Neuronal stem cell (in vitro differentiated cells): ENCODE data around the gene BIN2.

Source experiments
- DNase-seq: peaks from one replicate; pipeline ENCODE4 v3.0.0-alpha.2; 2013; ENCODE audit warnings: low spot score
- H2AFZ ChIP-seq: one replicate; pipeline ENCODE4 v1.6.1; 2013; ENCODE audit warnings: mild to moderate bottlenecking, low read length, inconsistent platforms
- H2AK5ac ChIP-seq: 2 replicates; pipeline ENCODE4 v1.6.1; 2013; ENCODE audit warnings: low read depth, mild to moderate bottlenecking, inconsistent platforms, low read length, moderate library complexity, mixed read lengths
- H2BK120ac ChIP-seq: 2 replicates; pipeline ENCODE4 v1.6.1; 2013; ENCODE audit warnings: low read depth, mild to moderate bottlenecking, inconsistent platforms, low read length, moderate library complexity, mixed read lengths
- H2BK12ac ChIP-seq: one replicate; pipeline ENCODE4 v1.6.1; 2013; ENCODE audit warnings: low read length, inconsistent platforms
- H2BK15ac ChIP-seq: 2 replicates; pipeline ENCODE4 v1.6.1; 2013; ENCODE audit warnings: mild to moderate bottlenecking, low read length, inconsistent platforms, mixed read lengths
- H2BK5ac ChIP-seq: one replicate; pipeline ENCODE4 v1.6.1; 2013; ENCODE audit warnings: inconsistent platforms, mild to moderate bottlenecking, low read length, moderate library complexity
- H3K14ac ChIP-seq: one replicate; pipeline ENCODE4 v1.6.1; 2013; ENCODE audit warnings: low read length, inconsistent platforms
- H3K18ac ChIP-seq: 2 replicates; pipeline ENCODE4 v1.6.1; 2013; ENCODE audit warnings: low read length, inconsistent platforms
- H3K23ac ChIP-seq: 2 replicates; pipeline ENCODE4 v1.6.1; 2013; ENCODE audit warnings: low read depth, mild to moderate bottlenecking, mixed read lengths, low read length, inconsistent platforms; ENCODE audit not compliant: poor library complexity
- H3K27ac ChIP-seq: replicated peaks from 3 replicates; pipeline ENCODE4 v1.5.1; 2013; ENCODE audit warnings: low read length, inconsistent platforms
- H3K27me3 ChIP-seq, 3 experiments: 2 replicates each; pipeline ENCODE4 v1.6.1; 2013; ENCODE audit warnings: low read length in 3 of 3, mild to moderate bottlenecking in 2 of 3, inconsistent platforms in 1 of 3, low read depth in 1 of 3, mixed read lengths in 1 of 3, moderate library complexity in 1 of 3; ENCODE audit not compliant: control insufficient read depth in 3 of 3, insufficient read depth in 3 of 3
- H3K36me3 ChIP-seq, 2 donors: replicated peaks in 1 of 2; 2 replicates each; pipeline ENCODE4 v1.6.1; 2013; ENCODE audit warnings: low read length in 2 of 2; ENCODE audit not compliant: control insufficient read depth in 2 of 2, insufficient read depth in 2 of 2
- H3K4ac ChIP-seq: 2 replicates; pipeline ENCODE4 v1.6.1; 2013; ENCODE audit warnings: inconsistent platforms, mild to moderate bottlenecking, low read length, moderate library complexity
- H3K4me1 ChIP-seq, 2 donors: 1 replicate in 1 of 2; 2 replicates in 1 of 2; pipeline ENCODE4 v1.6.1; 2013; ENCODE audit warnings: low read length in 2 of 2, low read depth in 1 of 2; ENCODE audit not compliant: control insufficient read depth in 2 of 2, insufficient read depth in 1 of 2
- H3K4me2 ChIP-seq: one replicate; pipeline ENCODE4 v1.6.1; 2013; ENCODE audit warnings: mild to moderate bottlenecking, low read length, inconsistent platforms; ENCODE audit not compliant: insufficient read depth, poor library complexity, severe bottlenecking
- H3K4me3 ChIP-seq, 2 donors: 2 replicates each; pipeline ENCODE4 v1.5.1; 2013; ENCODE audit warnings: low read length in 2 of 2, mild to moderate bottlenecking in 2 of 2, inconsistent platforms in 1 of 2, moderate library complexity in 1 of 2
- H3K79me1 ChIP-seq: one replicate; pipeline ENCODE4 v1.6.1; 2013; ENCODE audit warnings: low read depth, mild to moderate bottlenecking, inconsistent platforms, low read length, moderate library complexity
- H3K9ac ChIP-seq: one replicate; pipeline ENCODE4 v1.6.1; 2013; ENCODE audit warnings: mild to moderate bottlenecking, low read depth, low read length, inconsistent platforms; ENCODE audit not compliant: poor library complexity
- H3K9me3 ChIP-seq, 2 donors: replicated peaks in 1 of 2; 2 replicates each; pipeline versions ENCODE3 to v1.6.1; 2013; ENCODE audit warnings: low read length in 2 of 2, mild to moderate bottlenecking in 2 of 2, inconsistent platforms in 1 of 2, low read depth in 1 of 2, mixed read lengths in 1 of 2, moderate library complexity in 1 of 2; ENCODE audit not compliant: control insufficient read depth in 2 of 2, insufficient read depth in 1 of 2
- H4K8ac ChIP-seq: one replicate; pipeline ENCODE4 v1.6.1; 2013; ENCODE audit warnings: low read depth, mild to moderate bottlenecking, inconsistent platforms, low read length, moderate library complexity
- H4K91ac ChIP-seq: one replicate; pipeline ENCODE4 v1.6.1; 2013; ENCODE audit warnings: low read length, low read depth, mild to moderate bottlenecking, inconsistent platforms; ENCODE audit not compliant: poor library complexity
- WGBS, 2 donors: extraction: QIAGEN DNeasy Blood & Tissue Kit; methylation state at CpG; one replicate each; pipeline ENCODE4 v1.1.7; 2013; ENCODE audit warnings: missing lambda C conversion rate in 2 of 2, mixed read lengths in 1 of 2; ENCODE audit not compliant: insufficient read length in 2 of 2, insufficient replicate concordance in 1 of 2; ENCODE audit errors: extremely low coverage in 2 of 2; 5-methylcytosine and 5-hydroxymethylcytosine counted together

BIN2 gene

DNA sequence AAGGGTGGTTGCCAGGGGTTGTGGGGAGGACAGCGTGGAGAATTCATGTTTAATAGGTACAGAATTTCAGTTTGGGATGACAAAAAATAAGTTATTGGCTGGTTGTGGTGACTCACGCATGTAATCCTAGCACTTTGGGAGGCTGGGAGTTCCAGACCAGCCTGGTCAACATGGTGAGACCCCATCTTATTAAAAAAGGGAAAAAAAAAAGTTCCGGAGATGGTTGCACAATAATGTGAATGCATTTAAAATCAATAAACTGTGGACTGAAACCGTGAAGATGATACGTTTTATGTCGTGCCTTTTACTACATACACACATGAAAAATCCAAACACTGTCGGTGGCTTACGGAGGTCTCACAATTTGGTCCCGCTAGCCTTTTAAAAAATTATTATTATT, 46.7 kb upstream of the BIN2 start:
- Histone ChIP-seq H3K18ac (no peak overlapping the region), H2BK12ac (no peak overlapping the region), H3K9ac (no peak overlapping the region), H3K79me1 (no peaks in the 10 kb centered on the region), H3K4me2 (no peak overlapping the region), H2AFZ (no peak overlapping the region), H3K4ac (no peak overlapping the region), H3K27ac (no peak overlapping the region), H2AK5ac (no peak overlapping the region), H4K8ac (no peak overlapping the region), H3K27me3 (peaks cover 0 to 31% (median 11%) of the 10 kb centered on the region in 3 experiments), H2BK5ac (no peak overlapping the region), H3K36me3 (no peaks in the 10 kb centered on the region), H3K4me3 (no peak overlapping the region), H3K9me3 (peaks cover 0 to 4% of the 10 kb centered on the region in 2 donors), H2BK120ac (no peak overlapping the region), H3K23ac (no peak overlapping the region), H3K4me1 (peaks cover 4 to 7% of the 10 kb centered on the region in 2 donors), H2BK15ac (no peak overlapping the region), H3K14ac (no peak overlapping the region), H4K91ac (no peak overlapping the region)
- WGBS, 2 donors: no CpG with 5 or more reads among the region's 9 CpGs
- no peak for DNase-seq

DNA sequence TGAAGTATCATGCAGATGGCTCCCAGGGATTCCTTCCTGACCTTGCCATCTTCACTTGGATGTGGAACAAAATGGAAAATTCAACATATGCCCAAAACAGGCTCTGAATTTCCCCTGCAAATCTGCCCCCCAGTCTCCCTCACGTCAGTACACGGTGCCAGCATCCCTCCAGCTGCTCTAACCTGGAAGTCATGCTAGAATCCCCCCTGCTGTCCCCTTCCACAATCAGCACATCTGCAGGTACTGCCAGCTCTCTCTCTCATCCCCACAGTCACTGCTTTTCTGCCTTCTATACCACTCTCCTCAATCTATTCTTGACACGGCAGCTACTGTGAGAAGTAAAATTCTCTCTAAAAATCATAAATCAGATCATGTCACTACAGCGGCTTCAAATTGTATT, 45.6 kb upstream of the BIN2 start:
- peaks cover 4 to 7% of the 10 kb centered on the region in 2 donors for H3K4me1 ChIP-seq
- no peak overlapping the region for H2AK5ac ChIP-seq
- no peak overlapping the region for H2BK12ac ChIP-seq
- DNase-seq: no peak
- H2BK15ac ChIP-seq: no peak overlapping the region
- H4K91ac ChIP-seq: no peak overlapping the region
- no peak overlapping the region for H3K18ac ChIP-seq
- H4K8ac ChIP-seq: no peak overlapping the region
- peaks cover 0 to 28% (median 14%) of the 10 kb centered on the region in 3 experiments for H3K27me3 ChIP-seq
- no peak overlapping the region for H3K14ac ChIP-seq
- H3K79me1 ChIP-seq: no peaks in the 10 kb centered on the region
- peaks cover 0 to 4% of the 10 kb centered on the region in 2 donors for H3K9me3 ChIP-seq
- H3K4me2 ChIP-seq: no peak overlapping the region
- no peak overlapping the region for H3K27ac ChIP-seq
- no peak overlapping the region for H3K9ac ChIP-seq
- H2BK120ac ChIP-seq: no peak overlapping the region
- H3K4ac ChIP-seq: no peak overlapping the region
- WGBS, 2 donors: no CpG with 5 or more reads among the region's 4 CpGs
- no peak overlapping the region for H3K23ac ChIP-seq
- no peak overlapping the region for H3K4me3 ChIP-seq
- no peak overlapping the region for H2BK5ac ChIP-seq
- no peaks in the 10 kb centered on the region for H3K36me3 ChIP-seq
- no peak overlapping the region for H2AFZ ChIP-seq

DNA sequence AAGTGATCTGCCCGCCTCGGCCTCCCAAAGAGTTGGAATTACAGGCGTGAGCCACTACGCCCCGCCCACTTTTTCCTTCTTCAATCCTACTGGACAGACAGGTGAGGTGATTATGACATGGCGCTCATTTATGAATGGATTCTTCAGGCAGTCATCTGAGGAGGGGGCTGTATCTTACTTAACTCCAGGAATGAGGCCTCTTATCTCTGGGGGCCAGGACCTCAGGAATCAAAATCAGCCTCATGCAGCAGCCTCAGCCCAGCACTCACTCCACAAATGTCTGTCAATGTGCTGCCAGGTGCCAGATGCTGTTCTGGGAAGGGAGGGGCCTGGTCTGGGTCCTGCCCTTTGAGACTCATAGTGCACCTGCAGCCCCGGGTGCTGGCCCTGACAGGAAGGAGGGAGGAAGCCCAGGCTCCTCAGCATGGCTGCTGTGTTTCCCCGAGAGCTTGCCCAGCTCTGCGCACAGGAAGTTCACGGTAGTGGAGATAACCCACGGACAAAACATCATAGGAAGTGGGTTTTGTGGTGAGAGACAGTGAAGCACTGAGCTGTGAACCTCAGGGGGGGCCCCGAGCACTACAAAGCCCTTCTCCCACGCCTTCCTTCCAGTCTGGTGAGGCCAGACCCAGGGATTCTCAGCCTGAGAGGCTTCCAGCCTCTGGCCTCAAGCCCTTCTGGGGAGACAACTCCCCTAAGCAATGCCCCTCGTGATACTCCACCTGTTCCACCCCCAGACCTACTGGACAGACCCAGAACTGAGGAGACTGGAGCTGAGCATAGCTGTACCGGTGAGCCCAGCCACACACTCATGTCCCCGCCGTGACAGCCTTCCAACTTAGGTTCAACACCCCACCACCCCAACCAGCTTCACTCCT, 44.9 kb upstream of the BIN2 start:
- no peak overlapping the region for H3K4ac ChIP-seq
- WGBS, 2 donors: no CpG with 5 or more reads among the region's 17 CpGs
- H3K27me3 ChIP-seq: peaks cover 0 to 22% (median 20%) of the 10 kb centered on the region in 3 experiments
- H3K36me3 ChIP-seq: no peaks in the 10 kb centered on the region
- no peaks in the 10 kb centered on the region for H3K79me1 ChIP-seq
- H2AK5ac ChIP-seq: no peak overlapping the region
- DNase-seq: no peak
- no peak overlapping the region for H3K14ac ChIP-seq
- H2BK15ac ChIP-seq: no peak overlapping the region
- H4K91ac ChIP-seq: no peak overlapping the region
- H2AFZ ChIP-seq: peak overlapping the region; percentile 64
- H2BK12ac ChIP-seq: no peak overlapping the region
- no peak overlapping the region for H3K23ac ChIP-seq
- H2BK120ac ChIP-seq: no peak overlapping the region
- H2BK5ac ChIP-seq: no peak overlapping the region
- no peak overlapping the region for H3K27ac ChIP-seq
- no peak overlapping the region for H4K8ac ChIP-seq
- peaks cover 4 to 7% of the 10 kb centered on the region in 2 donors for H3K4me1 ChIP-seq
- no peak overlapping the region for H3K18ac ChIP-seq
- H3K4me2 ChIP-seq: no peak overlapping the region
- H3K4me3 ChIP-seq: no peak overlapping the region
- no peak overlapping the region for H3K9ac ChIP-seq
- H3K9me3 ChIP-seq: peaks cover 0 to 4% of the 10 kb centered on the region in 2 donors

DNA sequence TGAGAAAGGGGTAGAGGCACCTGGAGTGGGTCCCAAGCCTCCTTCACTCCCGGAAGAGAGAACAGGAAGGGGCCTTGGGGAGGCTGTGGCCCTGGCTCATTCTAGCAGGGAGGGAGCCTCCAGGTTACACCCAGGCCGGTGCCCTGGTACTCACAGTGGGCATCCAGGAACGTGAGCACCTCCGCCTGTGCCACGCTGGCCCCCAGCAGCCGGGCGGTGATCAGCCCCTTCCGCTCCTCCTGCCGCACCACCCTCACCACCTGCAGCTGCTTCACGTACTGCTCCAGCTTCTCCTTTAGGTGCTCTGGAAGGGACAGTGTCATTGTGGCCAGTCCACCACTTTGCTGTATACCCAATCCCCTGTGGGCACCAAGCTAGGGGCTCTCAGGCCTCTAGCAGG, 41.3 kb upstream of the BIN2 start:
- H3K14ac ChIP-seq: no peak overlapping the region
- H3K4ac ChIP-seq: no peak overlapping the region
- peak overlapping the region; percentile 34 for H2BK15ac ChIP-seq
- no peak overlapping the region for H3K4me2 ChIP-seq
- H4K91ac ChIP-seq: no peak overlapping the region
- no peak overlapping the region for H2BK5ac ChIP-seq
- H3K27ac ChIP-seq: no peak overlapping the region
- H3K79me1 ChIP-seq: no peaks in the 10 kb centered on the region
- H2BK12ac ChIP-seq: peak overlapping the region; percentile 23
- no peak overlapping the region for H4K8ac ChIP-seq
- no peak overlapping the region for H2AK5ac ChIP-seq
- no peak overlapping the region for H2AFZ ChIP-seq
- DNase-seq: no peak
- H3K9ac ChIP-seq: peak overlapping the region; percentile 45
- H3K23ac ChIP-seq: peak overlapping the region; percentile 53
- H3K27me3 ChIP-seq: peaks cover 0 to 23% (median 9%) of the 10 kb centered on the region in 3 experiments
- H3K4me1 ChIP-seq: peaks cover 1% of the 10 kb centered on the region in 2 donors
- no peak overlapping the region for H3K4me3 ChIP-seq
- no peak overlapping the region for H2BK120ac ChIP-seq
- no peaks in the 10 kb centered on the region for H3K36me3 ChIP-seq
- no CpG with 5 or more reads among the region's 10 CpGs for WGBS, 2 donors
- H3K9me3 ChIP-seq: no peaks in the 10 kb centered on the region
- peak overlapping the region; percentile 40 for H3K18ac ChIP-seq
